ENCODE measurements around the gene MAFB.

The MAFB gene

GRCh38 chr20:40690836-40691565 lies 2.0 kb upstream of the MAFB start:
- Mint-ChIP-seq H3K4me3 (no peak overlapping the region), H3K27ac (no peak overlapping the region), H3K4me1 (peaks cover 32% of the 10 kb centered on the region), H3K27me3 (peaks cover 100% of the 10 kb centered on the region), H3K9me3 (no peaks in the 10 kb centered on the region)
- ATAC-seq: no peak
- DNase-seq: no peak

GRCh38 chr20:40689943-40690835 lies 1.2 kb upstream of the MAFB start:
- peak overlapping the region in 1 of 2 donors; percentile 48 for H3K27ac Mint-ChIP-seq
- DNase-seq (peak; percentile 80 to 81), ATAC-seq (peak; percentile 67)
- H3K9me3 Mint-ChIP-seq: no peaks in the 10 kb centered on the region
- peaks cover 99% of the 10 kb centered on the region for H3K27me3 Mint-ChIP-seq
- H3K4me3 Mint-ChIP-seq: peak overlapping the region; percentile 73 to 85
- H3K4me1 Mint-ChIP-seq: peaks cover 32% of the 10 kb centered on the region

- H3K9me3 Mint-ChIP-seq: no peaks in the 10 kb centered on the region
- H3K4me1 Mint-ChIP-seq: peaks cover 36% of the 10 kb centered on the region
- DNase-seq (no peak), ATAC-seq (no peak)
- H3K27me3 Mint-ChIP-seq: peaks cover 99% of the 10 kb centered on the region
- H3K27ac Mint-ChIP-seq: no peak overlapping the region
- H3K4me3 Mint-ChIP-seq: peak overlapping the region; percentile 66 to 77
Measured at GRCh38 chr20:40688129-40689099, 622 bp downstream of the MAFB start.

DNA sequence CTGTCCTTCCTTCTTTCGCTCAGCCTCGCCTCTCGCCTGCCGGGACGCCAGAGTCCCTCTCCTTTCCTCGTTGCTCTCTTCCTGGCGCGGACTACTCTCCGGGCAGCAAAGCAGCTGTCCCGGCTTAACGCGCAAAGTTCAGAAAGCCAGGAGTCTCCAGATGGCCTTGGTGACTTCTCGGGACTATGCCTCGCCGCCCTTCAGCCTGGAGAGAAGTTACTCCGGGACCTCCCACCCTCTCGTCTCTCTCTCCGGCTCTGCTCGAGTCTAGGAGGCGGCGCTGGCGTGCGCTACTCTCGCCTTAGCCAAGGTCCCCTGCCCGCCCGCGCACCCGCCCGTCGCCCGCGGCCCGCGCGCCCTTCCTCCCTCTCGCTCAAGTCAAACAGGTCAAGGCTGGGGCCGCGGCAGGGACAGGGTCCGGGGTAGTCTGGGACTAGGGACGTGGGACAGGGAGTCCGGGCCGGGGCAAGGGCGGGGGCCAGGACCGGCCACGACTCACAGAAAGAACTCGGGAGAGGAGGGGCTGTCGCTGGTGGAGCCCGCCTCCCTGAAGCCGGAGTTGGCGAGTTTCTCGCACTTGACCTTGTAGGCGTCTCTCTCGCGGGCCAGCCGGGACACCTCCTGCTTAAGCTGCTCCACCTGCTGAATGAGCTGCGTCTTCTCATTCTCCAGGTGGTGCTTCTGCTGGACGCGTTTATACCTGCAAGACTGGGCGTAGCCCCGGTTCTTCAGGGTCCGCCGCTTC lies 1.5 kb downstream of the MAFB start:
- Mint-ChIP-seq H3K27me3 (peaks cover 99% of the 10 kb centered on the region), H3K27ac (no peak overlapping the region), H3K9me3 (no peaks in the 10 kb centered on the region), H3K4me1 (peaks cover 43% of the 10 kb centered on the region), H3K4me3 (peak overlapping the region in 1 of 2 donors; percentile 57)
- DNase-seq: no peak
- ATAC-seq: no peak

- H3K27ac Mint-ChIP-seq: no peak overlapping the region
- no peak overlapping the region for H3K4me3 Mint-ChIP-seq
- no peaks in the 10 kb centered on the region for H3K9me3 Mint-ChIP-seq
Measured at GRCh38 chr20:40686893-40687292, 2.1 kb downstream of the MAFB start.

GRCh38 chr20:40686434-40686882 lies 2.6 kb downstream of the MAFB start:
- ATAC-seq: no peak
- no peak overlapping the region for H3K4me3 Mint-ChIP-seq
- peaks cover 44% of the 10 kb centered on the region for H3K4me1 Mint-ChIP-seq

More at GRCh38 chr20:40686893-40687292, 2.1 kb downstream of the MAFB start:
- DNase-seq: no peak
- Mint-ChIP-seq H3K27me3 (peaks cover 99% of the 10 kb centered on the region), H3K4me1 (peaks cover 44% of the 10 kb centered on the region)
- no peak for ATAC-seq

GRCh38 chr20:40685349-40685748 lies 3.7 kb downstream of the MAFB start:
- Mint-ChIP-seq H3K27me3 (peaks cover 99% of the 10 kb centered on the region), H3K4me1 (peaks cover 44% of the 10 kb centered on the region), H3K9me3 (no peaks in the 10 kb centered on the region), H3K4me3 (no peak overlapping the region), H3K27ac (no peak overlapping the region)
- no peak for ATAC-seq
- no peak for DNase-seq

More at GRCh38 chr20:40686434-40686882, 2.6 kb downstream of the MAFB start:
- Mint-ChIP-seq H3K27ac (no peak overlapping the region), H3K9me3 (no peaks in the 10 kb centered on the region), H3K27me3 (peaks cover 99% of the 10 kb centered on the region)
- no peak for DNase-seq

DNA sequence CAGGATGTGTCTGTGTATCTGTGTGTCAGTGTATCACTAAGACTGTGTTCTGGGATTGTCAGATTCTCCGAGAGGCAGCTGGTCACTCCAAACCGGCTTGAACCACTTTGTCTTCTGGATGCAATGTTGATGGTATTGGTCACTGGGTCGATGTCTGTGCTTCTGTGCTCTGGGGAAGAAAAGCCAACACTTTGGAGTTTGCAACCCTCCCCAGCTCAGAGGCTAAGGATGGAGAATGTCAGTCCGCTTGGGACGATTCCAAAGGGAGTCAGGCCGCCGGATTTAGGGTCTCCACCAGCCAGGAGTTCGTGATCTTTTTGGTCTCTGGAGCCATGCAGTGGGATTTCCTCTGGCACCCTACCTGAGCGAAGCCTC lies 5.2 kb downstream of the MAFB start:
- DNase-seq (no peak), ATAC-seq (no peak)
- Mint-ChIP-seq H3K27me3 (peaks cover 96% of the 10 kb centered on the region), H3K27ac (no peak overlapping the region), H3K9me3 (no peaks in the 10 kb centered on the region), H3K4me3 (no peak overlapping the region), H3K4me1 (peaks cover 32% of the 10 kb centered on the region)

GRCh38 chr20:40683221-40683893 lies 5.7 kb downstream of the MAFB start:
- peak overlapping the region in 1 of 2 donors; percentile 74 for H3K27ac Mint-ChIP-seq
- H3K27me3 Mint-ChIP-seq: peaks cover 92% of the 10 kb centered on the region
- peaks cover 28% of the 10 kb centered on the region for H3K4me1 Mint-ChIP-seq
- no peak for DNase-seq
- H3K4me3 Mint-ChIP-seq: peak overlapping the region in 1 of 2 donors; percentile 38
- H3K9me3 Mint-ChIP-seq: no peaks in the 10 kb centered on the region
- ATAC-seq: peak; percentile 13

DNA sequence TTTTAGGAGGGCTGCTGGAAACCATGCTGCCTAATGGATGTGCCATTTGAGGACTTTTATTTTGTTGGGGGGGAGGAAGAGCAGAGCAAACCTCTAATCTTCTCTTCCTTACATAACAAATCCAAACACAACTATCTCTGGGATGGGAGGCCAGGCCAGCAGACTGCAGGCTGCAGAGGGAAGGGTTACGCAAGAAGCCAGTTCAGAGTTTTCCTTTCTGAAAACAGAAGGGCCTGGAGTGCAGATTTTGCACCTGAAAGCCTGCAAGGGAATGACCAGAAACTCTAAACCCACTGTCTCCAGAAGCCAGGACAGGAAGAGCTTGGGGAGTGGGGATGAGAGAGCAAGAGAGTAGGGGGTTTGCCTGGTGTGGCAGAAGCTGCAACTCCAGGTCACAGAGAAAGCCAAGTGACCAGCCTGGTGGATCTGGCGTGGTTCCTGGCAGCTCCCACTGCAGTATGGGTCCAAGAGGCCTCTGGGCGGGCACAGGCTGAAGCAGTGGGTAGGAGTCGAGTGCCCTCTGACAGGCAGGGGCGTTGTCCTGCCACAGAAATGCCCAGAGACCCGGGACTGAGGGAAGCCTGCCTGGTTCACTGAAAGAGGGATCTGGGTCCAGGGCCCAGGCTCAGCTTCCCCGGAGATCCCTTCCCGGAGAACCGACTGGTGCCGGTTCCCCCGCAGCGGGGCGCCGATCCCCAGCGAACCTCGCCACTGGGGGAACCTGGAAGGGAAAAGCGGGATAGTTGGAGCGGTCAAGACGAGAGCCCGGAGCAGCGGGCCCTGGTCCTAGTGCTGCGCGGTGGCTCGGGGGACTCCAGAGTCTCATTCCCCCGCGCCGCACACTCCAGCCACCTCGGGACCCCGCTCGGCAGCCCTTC lies 6.7 kb downstream of the MAFB start:
- DNase-seq: no peak
- Mint-ChIP-seq H3K4me1 (peaks cover 21% of the 10 kb centered on the region), H3K27ac (no peak overlapping the region), H3K4me3 (peak overlapping the region; percentile 25 to 43), H3K9me3 (no peaks in the 10 kb centered on the region), H3K27me3 (peaks cover 86% of the 10 kb centered on the region)
- ATAC-seq: no peak

DNA sequence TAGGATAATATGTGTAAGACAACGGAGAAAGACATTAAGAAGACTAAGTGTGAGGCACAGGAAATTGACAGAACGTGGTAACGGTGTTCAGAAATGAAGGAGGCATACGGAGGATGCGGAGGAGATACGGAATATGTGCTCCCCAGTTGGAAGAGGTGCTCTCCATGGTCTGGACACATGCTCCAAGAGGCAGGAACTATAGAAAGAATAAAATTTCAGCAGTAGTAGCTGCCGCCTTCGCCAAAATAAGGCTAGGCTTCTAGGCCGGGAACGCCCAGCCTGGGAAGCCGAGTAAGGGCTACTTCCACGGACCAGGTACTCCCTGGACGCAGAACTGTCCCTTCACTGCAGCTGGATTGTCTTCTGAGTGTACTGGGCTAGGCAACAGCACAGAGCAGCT lies 7.4 kb downstream of the MAFB start:
- DNase-seq (no peak), ATAC-seq (no peak)
- Mint-ChIP-seq H3K27ac (no peak overlapping the region), H3K4me1 (peaks cover 18% of the 10 kb centered on the region), H3K9me3 (no peaks in the 10 kb centered on the region), H3K27me3 (peaks cover 86% of the 10 kb centered on the region), H3K4me3 (no peak overlapping the region)

- Mint-ChIP-seq H3K27me3 (peaks cover 86% of the 10 kb centered on the region), H3K4me3 (no peak overlapping the region), H3K27ac (peak overlapping the region in 1 of 2 donors; percentile 45), H3K4me1 (peaks cover 18% of the 10 kb centered on the region), H3K9me3 (no peaks in the 10 kb centered on the region)
- ATAC-seq (no peak), DNase-seq (no peak)
Measured at GRCh38 chr20:40681165-40681564, 7.9 kb downstream of the MAFB start.

DNA sequence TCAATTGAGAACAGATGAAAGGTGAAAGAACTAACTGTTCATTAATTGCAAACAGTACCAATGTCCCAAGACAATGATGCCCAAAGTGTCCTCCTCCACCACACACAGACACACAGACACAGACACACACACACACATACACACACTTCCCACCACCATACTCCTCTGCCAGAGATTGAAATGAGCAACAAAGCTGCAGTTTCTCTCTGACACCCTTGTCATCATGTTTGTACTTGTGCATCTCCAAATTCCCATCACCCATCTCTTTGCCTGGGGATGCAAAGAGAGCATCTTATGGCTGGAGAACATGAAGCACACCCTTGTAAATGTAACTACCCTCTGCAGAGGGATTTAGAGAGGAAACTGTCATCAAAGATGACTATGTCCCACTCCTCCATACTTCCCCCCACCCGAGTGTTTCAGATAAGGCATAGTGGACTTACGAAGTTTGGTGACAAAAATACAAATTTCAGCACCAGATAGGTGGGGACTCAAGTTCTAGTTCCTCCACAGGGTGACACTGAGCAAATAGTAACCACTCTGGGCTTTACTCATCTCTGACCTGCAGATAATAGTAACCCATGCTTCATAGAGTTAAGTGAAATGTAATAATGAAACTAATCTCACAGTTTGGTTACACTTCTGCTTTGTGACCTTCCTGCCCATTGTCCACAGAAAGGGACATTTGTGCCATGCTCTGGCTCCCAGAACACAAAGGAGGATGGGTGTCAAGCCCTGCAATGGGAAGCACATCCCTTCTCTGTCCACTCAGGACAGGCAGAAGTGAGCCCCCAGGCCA lies 8.7 kb downstream of the MAFB start:
- no peak for DNase-seq
- H3K27me3 Mint-ChIP-seq: peaks cover 85% of the 10 kb centered on the region

More for the DNA sequence above, 8.7 kb downstream of the MAFB start:
- H3K4me1 Mint-ChIP-seq: peaks cover 18% of the 10 kb centered on the region
- no peak overlapping the region for H3K4me3 Mint-ChIP-seq
- ATAC-seq: no peak
- H3K9me3 Mint-ChIP-seq: no peaks in the 10 kb centered on the region
- no peak overlapping the region for H3K27ac Mint-ChIP-seq
